Stimulated activated CD4-positive, alpha-beta T cell treated with anti-CD3 and anti-CD28 coated beads, Interleukin-2, amount 100 ng/mL, for 4 hours (primary cell): ENCODE data around the gene ESYT3.
A peak's percentile ranks its signal among the peaks of the same experiment; 100 is the strongest.
"Not testable (repeated sequence)": the region's sequence is repeated elsewhere in the genome, so short reads cannot be mapped to it uniquely, and the experiment has no call there.

Experiments
- DNase-seq: peaks from one replicate; pipeline ENCODE4 v3.0.0-alpha.2; 2020; ENCODE audit warnings: low read depth

The ESYT3 gene

GRCh38 chr3:138412821-138413551 is 21.4 kb upstream of the ESYT3 start:
- no peak for DNase-seq

- not testable (repeated sequence) for DNase-seq
These were observed 18.2 kb upstream of the ESYT3 start for GRCh38 chr3:138416236-138416635.

- peak; percentile 37 for DNase-seq
These were observed 16.8 kb upstream of the ESYT3 start for GRCh38 chr3:138417559-138417982.

DNA sequence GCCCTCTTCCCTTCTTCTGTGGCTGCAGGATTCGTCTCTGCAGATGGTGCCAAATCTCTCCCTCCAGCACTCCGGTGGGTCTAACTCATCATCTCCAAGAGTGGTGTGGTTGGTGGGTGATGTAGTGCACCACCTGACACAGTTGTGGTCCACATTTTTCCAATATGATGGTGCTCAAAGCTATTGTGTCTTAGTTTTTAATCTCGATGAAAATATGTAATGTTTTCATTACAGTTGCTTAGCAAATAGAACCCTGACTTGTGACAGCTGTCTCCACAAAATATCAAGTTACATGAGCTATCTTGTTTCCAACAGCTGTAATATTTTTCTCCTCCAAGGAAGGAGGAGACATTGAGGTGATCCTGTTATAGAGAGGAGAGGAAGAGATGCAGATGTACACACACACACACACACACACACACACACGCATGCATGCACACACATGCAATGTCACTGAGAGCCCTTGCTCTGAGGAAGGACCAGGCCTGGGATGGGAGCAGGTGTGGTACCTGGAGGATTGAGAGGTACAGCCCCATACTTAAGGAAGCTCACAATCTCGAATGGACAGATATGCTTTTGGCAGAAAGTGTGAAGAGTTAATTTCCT is 15.7 kb upstream of the ESYT3 start:
- DNase-seq = no peak

- no peak for DNase-seq
These were observed 11.1 kb upstream of the ESYT3 start for GRCh38 chr3:138423316-138423715.

DNA sequence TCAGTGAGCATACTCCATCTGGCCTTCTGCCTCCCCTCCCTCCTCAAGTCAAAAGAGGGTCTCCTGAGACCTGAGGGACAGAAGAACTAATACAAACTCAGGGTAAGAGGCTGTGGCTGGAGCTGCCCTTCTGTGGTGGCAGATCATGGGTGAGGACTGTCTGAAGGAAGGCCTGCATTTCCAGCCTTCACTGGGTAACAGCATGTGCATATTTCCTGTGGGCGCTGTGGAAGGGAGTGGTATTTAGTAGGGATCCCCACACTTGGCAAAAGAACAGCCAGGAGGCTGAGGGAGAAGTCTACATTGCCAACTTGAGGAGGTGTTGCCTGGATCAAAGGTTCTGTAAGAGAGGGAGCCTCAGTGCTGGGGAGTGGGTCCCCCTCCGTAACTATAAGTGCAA is 10.1 kb upstream of the ESYT3 start:
- DNase-seq = no peak

DNA sequence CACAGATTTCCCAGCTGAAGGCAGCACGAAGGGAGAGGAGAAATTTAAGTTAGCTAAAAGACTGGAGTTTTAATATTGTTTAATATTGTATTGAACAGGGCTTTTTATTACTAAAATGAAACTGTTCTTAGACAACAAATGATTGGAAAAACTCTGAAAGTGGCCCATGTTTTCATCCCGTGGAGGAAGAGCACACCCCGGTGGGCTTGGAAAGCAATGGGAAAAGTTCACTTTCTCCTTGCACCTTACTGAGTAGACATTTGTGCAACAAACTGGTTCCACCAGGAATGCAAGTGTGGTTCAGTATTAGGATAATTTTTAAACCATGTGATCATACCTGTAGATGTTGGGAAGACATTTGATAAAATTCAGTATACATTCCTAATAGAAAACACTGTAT is 8.2 kb upstream of the ESYT3 start:
- no peak for DNase-seq

DNA sequence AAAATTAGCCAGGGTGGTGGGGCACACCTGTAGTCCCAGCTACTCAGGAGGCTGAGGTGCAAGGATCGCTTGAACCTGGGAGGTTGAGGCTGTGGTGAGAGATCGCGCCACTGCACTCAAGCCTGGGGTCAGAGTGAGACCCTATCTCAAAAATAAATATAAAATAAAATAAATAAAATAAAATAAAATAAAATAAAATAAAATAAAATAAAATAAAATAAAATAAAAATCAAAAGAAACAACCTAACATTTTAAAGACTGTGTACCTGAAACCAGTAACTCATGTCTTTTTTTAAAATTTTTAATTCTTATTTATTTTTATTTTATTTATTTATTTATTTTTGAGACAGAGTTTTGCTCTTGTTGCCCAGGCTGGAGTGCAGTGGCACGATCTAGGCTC is 7.7 kb upstream of the ESYT3 start:
- DNase-seq = not testable (repeated sequence)

- no peak for DNase-seq
These were observed 4.8 kb upstream of the ESYT3 start for GRCh38 chr3:138429665-138430064.

- no peak for DNase-seq
These were observed 1.7 kb upstream of the ESYT3 start for GRCh38 chr3:138432576-138433240.

DNA sequence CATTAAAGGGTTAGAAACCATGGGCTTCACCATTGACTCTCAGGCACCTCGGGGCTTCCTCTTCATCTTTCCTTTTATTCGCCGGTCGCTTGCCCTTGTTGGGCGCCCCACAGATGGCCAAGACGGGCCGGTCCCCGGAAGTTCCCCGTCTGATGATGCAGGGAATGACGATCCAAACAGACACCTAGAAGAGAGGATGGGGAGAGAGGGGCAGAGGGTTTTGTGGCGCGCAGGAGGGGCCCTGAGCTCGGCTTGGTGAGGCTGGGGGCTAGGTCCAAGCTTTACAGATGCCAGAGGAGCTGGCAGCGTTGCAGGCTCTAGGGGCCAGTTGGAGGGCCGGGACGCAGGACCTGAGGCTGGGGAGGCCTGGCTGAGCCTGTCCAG is 532 bp upstream of the ESYT3 start:
- DNase-seq = no peak

DNA sequence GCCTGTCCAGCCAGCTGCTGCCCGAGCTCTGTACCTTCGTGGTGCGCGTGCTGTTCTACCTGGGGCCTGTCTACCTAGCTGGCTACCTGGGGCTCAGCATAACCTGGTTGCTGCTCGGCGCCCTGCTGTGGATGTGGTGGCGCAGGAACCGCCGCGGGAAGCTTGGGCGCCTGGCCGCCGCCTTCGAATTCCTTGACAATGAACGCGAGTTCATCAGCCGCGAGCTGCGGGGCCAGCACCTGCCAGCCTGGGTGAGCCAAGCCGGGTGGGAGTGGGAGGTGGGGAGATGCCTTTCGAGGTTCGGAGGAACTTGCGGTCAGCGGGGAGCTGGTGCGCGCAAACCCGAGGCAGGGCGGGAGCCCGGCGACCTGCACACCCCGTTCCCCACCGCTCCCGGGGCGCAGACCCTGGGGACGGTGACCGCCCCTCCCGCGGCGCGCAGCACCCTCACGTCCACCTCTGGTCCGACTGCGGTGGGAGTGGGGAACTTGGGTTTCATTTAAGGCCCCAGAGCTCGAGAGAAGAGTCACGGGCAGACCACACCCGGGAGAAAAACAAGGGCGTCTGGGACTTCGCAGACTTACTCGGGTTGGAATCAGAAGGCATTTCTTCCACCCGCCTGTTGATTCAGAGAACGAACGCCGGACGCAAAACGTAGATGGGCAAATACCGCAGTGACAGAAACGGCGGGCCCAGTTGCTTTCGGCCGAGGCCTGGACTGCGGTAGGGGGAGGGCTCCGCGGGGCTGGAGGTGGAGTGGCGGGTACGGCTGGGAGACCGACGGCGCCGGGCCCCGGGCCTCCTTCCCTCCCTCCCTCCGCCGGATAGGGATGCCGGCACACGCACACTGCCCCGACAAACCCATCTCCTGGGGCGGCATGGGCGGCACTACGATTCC is 708 bp downstream of the ESYT3 start:
- DNase-seq = no peak

- no peak for DNase-seq
These were observed 1.4 kb downstream of the ESYT3 start for GRCh38 chr3:138435840-138436239.

GRCh38 chr3:138437281-138437680 is 2.9 kb downstream of the ESYT3 start:
- DNase-seq = no peak

DNA sequence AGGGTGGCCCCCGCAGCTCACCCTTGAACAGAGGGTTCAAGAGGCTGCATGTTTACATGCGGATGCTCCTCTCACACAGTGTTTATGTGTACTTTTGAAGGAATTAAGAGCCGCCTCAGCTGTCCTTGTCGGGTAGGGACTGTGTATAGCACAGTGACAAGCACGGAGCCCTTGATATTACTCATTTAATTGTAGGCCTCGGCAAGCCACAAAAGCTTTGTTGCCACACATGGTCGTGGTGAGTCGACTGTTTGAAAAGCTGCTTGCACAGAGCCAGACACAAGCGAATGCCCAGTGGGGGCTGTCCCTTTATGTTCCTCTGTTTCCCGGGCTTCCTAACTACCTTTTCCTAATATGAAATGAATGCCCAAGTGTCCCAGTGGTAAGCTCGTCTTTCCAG is 4.5 kb downstream of the ESYT3 start:
- DNase-seq = no peak

GRCh38 chr3:138439646-138440045 is 5.2 kb downstream of the ESYT3 start:
- DNase-seq = no peak

GRCh38 chr3:138440121-138440521 is 5.7 kb downstream of the ESYT3 start:
- DNase-seq = no peak

DNA sequence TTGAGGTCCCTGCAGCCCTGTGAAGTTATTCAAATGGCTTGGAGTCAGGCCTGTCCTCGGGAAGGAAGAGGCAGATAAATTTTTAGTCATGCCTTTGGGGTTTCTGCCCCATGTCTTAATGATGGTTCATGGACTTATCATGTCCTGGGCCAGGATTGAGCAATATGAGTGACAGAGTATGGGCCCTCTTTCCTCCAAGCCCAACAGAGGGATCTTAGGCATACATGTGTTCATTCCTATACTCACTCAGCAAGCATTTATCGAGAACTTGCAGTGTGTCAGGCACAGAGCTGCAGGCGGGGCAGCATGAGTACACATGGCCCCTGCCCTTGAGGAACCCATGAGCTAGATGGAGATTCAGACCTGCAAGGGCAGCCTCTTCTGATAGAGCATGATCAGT is 6.2 kb downstream of the ESYT3 start:
- no peak for DNase-seq

DNA sequence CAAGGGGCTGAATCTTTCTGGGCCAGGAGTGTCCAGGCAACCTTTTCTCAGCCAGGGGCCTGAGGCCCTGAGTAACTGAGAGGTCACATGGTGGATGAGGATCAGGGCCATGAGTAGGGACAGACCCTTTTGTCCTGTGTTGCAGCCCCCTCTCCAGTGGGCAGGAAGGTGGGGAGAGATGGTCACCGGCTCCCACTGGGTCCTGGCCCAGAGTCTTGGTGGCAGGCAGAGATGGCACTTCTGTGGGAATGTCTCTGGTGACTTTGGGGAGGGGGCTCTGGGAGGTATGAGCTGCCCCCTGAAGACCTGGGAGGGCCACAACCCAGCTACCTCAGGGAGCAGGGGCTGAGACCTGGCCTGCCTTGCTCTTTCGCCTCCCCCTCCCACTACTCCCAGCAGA is 6.8 kb downstream of the ESYT3 start:
- DNase-seq = no peak

DNA sequence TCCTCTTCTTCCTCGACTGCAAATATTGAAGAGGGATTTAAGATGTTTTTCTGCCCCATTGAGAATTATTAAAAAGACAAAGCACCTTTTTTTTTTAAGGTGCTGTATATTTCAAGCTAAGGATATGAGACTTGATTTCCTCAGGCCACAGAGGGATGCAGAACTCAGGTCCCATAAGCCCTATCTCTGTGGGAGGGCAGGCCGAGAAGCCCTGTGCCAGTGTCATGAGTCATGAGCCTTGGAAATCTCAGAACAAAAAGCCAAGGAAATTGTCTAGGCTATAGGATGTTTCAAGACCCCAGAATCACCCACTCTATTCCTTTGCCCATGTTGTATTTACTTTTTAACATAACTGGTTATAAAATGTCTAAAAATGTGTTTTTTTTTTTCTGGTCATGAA is 7.3 kb downstream of the ESYT3 start:
- DNase-seq = no peak

DNA sequence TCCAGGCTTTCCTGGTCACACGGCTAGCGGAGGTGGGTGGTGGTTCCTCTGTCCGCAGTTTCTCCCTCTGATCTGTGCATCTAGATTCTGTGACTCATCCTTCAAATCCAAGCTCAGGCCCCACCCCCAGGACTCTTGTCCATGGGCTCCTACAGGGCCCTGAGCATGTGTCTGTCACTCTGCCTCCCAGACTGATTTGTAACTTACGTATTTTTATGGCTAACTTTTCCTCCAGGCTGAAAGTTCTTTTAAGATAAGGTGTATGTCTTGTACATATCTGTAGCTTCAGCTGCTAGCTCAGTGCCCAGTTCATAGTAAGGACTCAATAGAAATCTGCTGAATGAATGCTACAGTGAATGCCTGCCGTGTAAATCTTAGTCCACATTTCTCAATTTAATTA is 8.0 kb downstream of the ESYT3 start:
- DNase-seq = no peak

DNA sequence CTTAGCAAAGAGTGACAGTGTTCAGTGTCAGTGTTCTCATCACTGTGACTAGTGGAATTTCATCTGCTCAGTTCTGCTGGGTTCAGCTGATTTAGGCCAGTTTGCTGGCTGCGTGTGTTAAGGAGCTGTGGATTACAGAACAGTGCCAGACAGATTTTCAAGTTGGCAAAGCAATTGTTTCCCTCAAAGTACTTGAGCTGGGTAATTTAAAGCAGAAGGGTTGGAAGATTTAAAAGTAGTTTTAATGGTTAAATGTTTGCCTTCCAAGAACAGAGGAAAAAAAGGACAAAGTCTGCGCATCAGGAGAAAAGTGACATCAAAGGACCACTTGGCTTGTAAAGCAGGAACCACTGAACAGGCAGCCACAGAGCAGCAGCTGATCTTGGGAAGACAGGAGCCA is 8.7 kb downstream of the ESYT3 start:
- DNase-seq = no peak
